ENCODE measurements around the gene CORO1C.

The CORO1C gene

GRCh38 chr12:108679106-108679681 is 52.1 kb downstream of the CORO1C start:
- Histone ChIP-seq H3K4me3 (ENCODE audit: low read length) (no peak overlapping the region), H3K9ac (ENCODE audit: low read depth, low read length) (no peak overlapping the region), H3K27me3 (ENCODE audit: insufficient read depth, low read length) (no peaks in the 10 kb centered on the region), H3K27ac (ENCODE audit: low read depth, low read length) (no peak overlapping the region), H3K4me1 (ENCODE audit: insufficient read depth, low read length) (peaks cover 14% of the 10 kb centered on the region), H3K36me3 (ENCODE audit: insufficient read depth, low read length) (peaks cover 31% of the 10 kb centered on the region), H3K9me3 (ENCODE audit: insufficient read depth, low read depth, low read length) (no peaks in the 10 kb centered on the region)
- 100% methylated on average over 1 of the region's 1 CpG for WGBS

- Histone ChIP-seq H3K4me3 (ENCODE audit: low read length) (no peak overlapping the region), H3K36me3 (ENCODE audit: insufficient read depth, low read length) (peaks cover 31% of the 10 kb centered on the region), H3K27ac (ENCODE audit: low read depth, low read length) (no peak overlapping the region), H3K9me3 (ENCODE audit: insufficient read depth, low read depth, low read length) (no peaks in the 10 kb centered on the region), H3K27me3 (ENCODE audit: insufficient read depth, low read length) (no peaks in the 10 kb centered on the region), H3K9ac (ENCODE audit: low read depth, low read length) (no peak overlapping the region), H3K4me1 (ENCODE audit: insufficient read depth, low read length) (0 out of 2 replicates have a peak, but pooled peaks cover 6% of the 10 kb centered on the region)
- 96% methylated on average over 9 of the region's 9 CpGs for WGBS
Measured at GRCh38 chr12:108678104-108678730, 53.1 kb downstream of the CORO1C start.

GRCh38 chr12:108677381-108677780 is 53.9 kb downstream of the CORO1C start:
- H3K36me3 ChIP-seq (ENCODE audit: insufficient read depth, low read length), result peaks cover 35% of the 10 kb centered on the region
- H3K27ac ChIP-seq (ENCODE audit: low read depth, low read length), result no peak overlapping the region
- 0 out of 2 replicates have a peak, but pooled peaks cover 6% of the 10 kb centered on the region for H3K4me1 ChIP-seq (ENCODE audit: insufficient read depth, low read length)
- no peaks in the 10 kb centered on the region for H3K9me3 ChIP-seq (ENCODE audit: insufficient read depth, low read depth, low read length)
- H3K4me3 ChIP-seq (ENCODE audit: low read length), result no peak overlapping the region
- no peak overlapping the region for H3K9ac ChIP-seq (ENCODE audit: low read depth, low read length)
- WGBS, result 94% methylated on average over 3 of the region's 3 CpGs
- H3K27me3 ChIP-seq (ENCODE audit: insufficient read depth, low read length), result no peaks in the 10 kb centered on the region

- peaks cover 40% of the 10 kb centered on the region for H3K36me3 ChIP-seq (ENCODE audit: insufficient read depth, low read length)
- H3K9me3 ChIP-seq (ENCODE audit: insufficient read depth, low read depth, low read length), result no peaks in the 10 kb centered on the region
- 0 out of 2 replicates have a peak, but pooled peaks cover 6% of the 10 kb centered on the region for H3K4me1 ChIP-seq (ENCODE audit: insufficient read depth, low read length)
- H3K27ac ChIP-seq (ENCODE audit: low read depth, low read length), result no peak overlapping the region
- 96% methylated on average over 5 of the region's 5 CpGs for WGBS
- no peak overlapping the region for H3K9ac ChIP-seq (ENCODE audit: low read depth, low read length)
- H3K4me3 ChIP-seq (ENCODE audit: low read length), result no peak overlapping the region
- H3K27me3 ChIP-seq (ENCODE audit: insufficient read depth, low read length), result no peaks in the 10 kb centered on the region
Measured at GRCh38 chr12:108676707-108677106, 54.6 kb downstream of the CORO1C start.

- no peak overlapping the region for H3K9ac ChIP-seq (ENCODE audit: low read depth, low read length)
- WGBS, result 96% methylated on average over 4 of the region's 4 CpGs
- no peaks in the 10 kb centered on the region for H3K27me3 ChIP-seq (ENCODE audit: insufficient read depth, low read length)
- no peaks in the 10 kb centered on the region for H3K9me3 ChIP-seq (ENCODE audit: insufficient read depth, low read depth, low read length)
- H3K27ac ChIP-seq (ENCODE audit: low read depth, low read length), result no peak overlapping the region
- H3K36me3 ChIP-seq (ENCODE audit: insufficient read depth, low read length), result peaks cover 40% of the 10 kb centered on the region
- H3K4me1 ChIP-seq (ENCODE audit: insufficient read depth, low read length), result 0 out of 2 replicates have a peak, but pooled peaks cover 6% of the 10 kb centered on the region
- H3K4me3 ChIP-seq (ENCODE audit: low read length), result no peak overlapping the region
Measured at GRCh38 chr12:108675792-108676191, 55.5 kb downstream of the CORO1C start.

GRCh38 chr12:108672054-108672453 is 59.3 kb downstream of the CORO1C start:
- peaks cover 28% of the 10 kb centered on the region for H3K36me3 ChIP-seq (ENCODE audit: insufficient read depth, low read length)
- H3K4me1 ChIP-seq (ENCODE audit: insufficient read depth, low read length), result peaks cover 20% of the 10 kb centered on the region; the same call in 1 of the 2 replicates

GRCh38 chr12:108671110-108671509 is 60.2 kb downstream of the CORO1C start:
- no peaks in the 10 kb centered on the region for H3K9me3 ChIP-seq (ENCODE audit: insufficient read depth, low read depth, low read length)
- H3K27ac ChIP-seq (ENCODE audit: low read depth, low read length), result no peak overlapping the region
- no peak overlapping the region for H3K4me3 ChIP-seq (ENCODE audit: low read length)
- peaks cover 19% of the 10 kb centered on the region; the same call in 1 of the 2 replicates for H3K4me1 ChIP-seq (ENCODE audit: insufficient read depth, low read length)
- WGBS, result 86% methylated on average over 3 of the region's 3 CpGs
- peaks cover 21% of the 10 kb centered on the region for H3K36me3 ChIP-seq (ENCODE audit: insufficient read depth, low read length)
- no peak overlapping the region for H3K9ac ChIP-seq (ENCODE audit: low read depth, low read length)
- H3K27me3 ChIP-seq (ENCODE audit: insufficient read depth, low read length), result no peaks in the 10 kb centered on the region

More at GRCh38 chr12:108672054-108672453, 59.3 kb downstream of the CORO1C start:
- 92% methylated on average over 3 of the region's 3 CpGs for WGBS
- H3K9me3 ChIP-seq (ENCODE audit: insufficient read depth, low read depth, low read length), result no peaks in the 10 kb centered on the region
- no peak overlapping the region for H3K4me3 ChIP-seq (ENCODE audit: low read length)
- H3K27me3 ChIP-seq (ENCODE audit: insufficient read depth, low read length), result no peaks in the 10 kb centered on the region
- H3K27ac ChIP-seq (ENCODE audit: low read depth, low read length), result no peak overlapping the region
- no peak overlapping the region for H3K9ac ChIP-seq (ENCODE audit: low read depth, low read length)

GRCh38 chr12:108670066-108670631 is 61.2 kb downstream of the CORO1C start:
- H3K27me3 ChIP-seq (ENCODE audit: insufficient read depth, low read length), result no peaks in the 10 kb centered on the region
- no peak overlapping the region for H3K4me3 ChIP-seq (ENCODE audit: low read length)
- no peak overlapping the region for H3K27ac ChIP-seq (ENCODE audit: low read depth, low read length)
- H3K4me1 ChIP-seq (ENCODE audit: insufficient read depth, low read length), result peaks cover 14% of the 10 kb centered on the region; the same call in 1 of the 2 replicates
- 85% methylated on average over 7 of the region's 7 CpGs for WGBS
- no peak overlapping the region for H3K9ac ChIP-seq (ENCODE audit: low read depth, low read length)
- H3K9me3 ChIP-seq (ENCODE audit: insufficient read depth, low read depth, low read length), result no peaks in the 10 kb centered on the region
- H3K36me3 ChIP-seq (ENCODE audit: insufficient read depth, low read length), result peaks cover 13% of the 10 kb centered on the region

- WGBS, result 100% methylated on average over 1 of the region's 1 CpG
- peaks cover 23% of the 10 kb centered on the region for H3K4me1 ChIP-seq (ENCODE audit: insufficient read depth, low read length)
Measured at GRCh38 chr12:108668542-108668941, 62.8 kb downstream of the CORO1C start.

GRCh38 chr12:108668063-108668462 is 63.3 kb downstream of the CORO1C start:
- Histone ChIP-seq H3K27me3 (ENCODE audit: insufficient read depth, low read length) (no peaks in the 10 kb centered on the region), H3K36me3 (ENCODE audit: insufficient read depth, low read length) (peaks cover 8% of the 10 kb centered on the region), H3K4me3 (ENCODE audit: low read length) (no peak overlapping the region), H3K9me3 (ENCODE audit: insufficient read depth, low read depth, low read length) (no peaks in the 10 kb centered on the region), H3K9ac (ENCODE audit: low read depth, low read length) (no peak overlapping the region), H3K27ac (ENCODE audit: low read depth, low read length) (no peak overlapping the region), H3K4me1 (ENCODE audit: insufficient read depth, low read length) (peaks cover 23% of the 10 kb centered on the region)
- WGBS, result 94% methylated on average over 8 of the region's 8 CpGs

More at GRCh38 chr12:108668542-108668941, 62.8 kb downstream of the CORO1C start:
- Histone ChIP-seq H3K36me3 (ENCODE audit: insufficient read depth, low read length) (peaks cover 8% of the 10 kb centered on the region), H3K9me3 (ENCODE audit: insufficient read depth, low read depth, low read length) (no peaks in the 10 kb centered on the region), H3K4me3 (ENCODE audit: low read length) (no peak overlapping the region), H3K9ac (ENCODE audit: low read depth, low read length) (no peak overlapping the region), H3K27me3 (ENCODE audit: insufficient read depth, low read length) (no peaks in the 10 kb centered on the region), H3K27ac (ENCODE audit: low read depth, low read length) (no peak overlapping the region)

- Histone ChIP-seq H3K9me3 (ENCODE audit: insufficient read depth, low read depth, low read length) (no peaks in the 10 kb centered on the region), H3K9ac (ENCODE audit: low read depth, low read length) (no peak overlapping the region), H3K4me3 (ENCODE audit: low read length) (no peak overlapping the region), H3K4me1 (ENCODE audit: insufficient read depth, low read length) (peaks cover 23% of the 10 kb centered on the region), H3K27me3 (ENCODE audit: insufficient read depth, low read length) (no peaks in the 10 kb centered on the region), H3K27ac (ENCODE audit: low read depth, low read length) (no peak overlapping the region), H3K36me3 (ENCODE audit: insufficient read depth, low read length) (peaks cover 5% of the 10 kb centered on the region)
- 97% methylated on average over 2 of the region's 2 CpGs for WGBS
Measured at GRCh38 chr12:108667349-108667748, 64.0 kb downstream of the CORO1C start.

Data from HUES64 (cell line).